ENCODE measurements around the gene TSPAN8.
"Not testable (repeated sequence)": the region's sequence is repeated elsewhere in the genome, so short reads cannot be mapped to it uniquely, and the experiment has no call there.

Gene TSPAN8

GRCh38 chr12:71159264-71159663, 1.5 kb upstream of the TSPAN8 start:
- no peak for DNase-seq (ENCODE audit: low read depth)
- TF ChIP-seq CTCF (conservative IDR thresholded peaks at IDR 0.05; ENCODE audit: low read depth, low read length) = no peak
- no peak overlapping the region for H3K4me3 ChIP-seq (ENCODE audit: low read depth, low read length)

GRCh38 chr12:71158361-71158882, 623 bp upstream of the TSPAN8 start:
- no peak overlapping the region for H3K4me3 ChIP-seq (ENCODE audit: low read depth, low read length)
- no peak for TF ChIP-seq CTCF (conservative IDR thresholded peaks at IDR 0.05; ENCODE audit: low read depth, low read length)
- no peak for DNase-seq (ENCODE audit: low read depth)

GRCh38 chr12:71155225-71155624, 2.6 kb downstream of the TSPAN8 start:
- no peak for TF ChIP-seq CTCF (conservative IDR thresholded peaks at IDR 0.05; ENCODE audit: low read depth, low read length)
- DNase-seq (ENCODE audit: low read depth) = no peak

GRCh38 chr12:71152851-71153250, 4.9 kb downstream of the TSPAN8 start:
- DNase-seq (ENCODE audit: low read depth) = no peak

More at GRCh38 chr12:71155225-71155624, 2.6 kb downstream of the TSPAN8 start:
- no peak overlapping the region for H3K4me3 ChIP-seq (ENCODE audit: low read depth, low read length)

GRCh38 chr12:71150041-71150440, 7.8 kb downstream of the TSPAN8 start:
- DNase-seq (ENCODE audit: low read depth); H3K4me3 ChIP-seq (ENCODE audit: low read depth, low read length): not testable (repeated sequence)

More at GRCh38 chr12:71152851-71153250, 4.9 kb downstream of the TSPAN8 start:
- no peak overlapping the region for H3K4me3 ChIP-seq (ENCODE audit: low read depth, low read length)
- no peak for TF ChIP-seq CTCF (conservative IDR thresholded peaks at IDR 0.05; ENCODE audit: low read depth, low read length)

GRCh38 chr12:71144682-71145081, 13.1 kb downstream of the TSPAN8 start:
- no peak overlapping the region for H3K4me3 ChIP-seq (ENCODE audit: low read depth, low read length)
- DNase-seq (ENCODE audit: low read depth) = no peak
- TF ChIP-seq CTCF (conservative IDR thresholded peaks at IDR 0.05; ENCODE audit: low read depth, low read length) = no peak

- TF ChIP-seq CTCF (conservative IDR thresholded peaks at IDR 0.05; ENCODE audit: low read depth, low read length) = no peak
- H3K4me3 ChIP-seq (ENCODE audit: low read depth, low read length) = no peak overlapping the region
- no peak for DNase-seq (ENCODE audit: low read depth)
These were observed 14.8 kb downstream of the TSPAN8 start for GRCh38 chr12:71142956-71143355.
